ENCODE results near the gene MAP4. TPM values are rescaled to one million over a fixed set of nuclear protein-coding genes. Genes with fewer than 3 reads are reported as not detected.

The MAP4 gene
- total and polyA plus RNA-seq, 8 donors: 31.0 to 146 (median 92.4) TPM

- peak in 1 of 3 donors; percentile 8 for TF ChIP-seq POLR2AphosphoS5 (IDR thresholded peaks at IDR 0.05)
- TF ChIP-seq POLR2A (IDR thresholded peaks at IDR 0.05): no peak
- intact Hi-C loops (cut with DNase I; ENCODE audit: low total_unique reads): no loop called here
- Histone ChIP-seq H3K36me3 (peaks cover 30 to 74% (median 72%) of the 10 kb centered on the region in 4 donors), H3K9me3 (no peaks in the 10 kb centered on the region), H3K27ac (no peak overlapping the region), H3K27me3 (no peaks in the 10 kb centered on the region), H3K4me1 (peaks cover 4 to 54% (median 19%) of the 10 kb centered on the region in 4 donors), H3K4me3 (no peak overlapping the region)
- DNase-seq: peak in 1 of 2 donors; percentile 43
- WGBS, 5 donors: 28 to 45% (median 35%) methylated on average over 1 of the region's 1 CpG
Measured at GRCh38 chr3:47874913-47875312, 141.3 kb downstream of the MAP4 start.

DNA sequence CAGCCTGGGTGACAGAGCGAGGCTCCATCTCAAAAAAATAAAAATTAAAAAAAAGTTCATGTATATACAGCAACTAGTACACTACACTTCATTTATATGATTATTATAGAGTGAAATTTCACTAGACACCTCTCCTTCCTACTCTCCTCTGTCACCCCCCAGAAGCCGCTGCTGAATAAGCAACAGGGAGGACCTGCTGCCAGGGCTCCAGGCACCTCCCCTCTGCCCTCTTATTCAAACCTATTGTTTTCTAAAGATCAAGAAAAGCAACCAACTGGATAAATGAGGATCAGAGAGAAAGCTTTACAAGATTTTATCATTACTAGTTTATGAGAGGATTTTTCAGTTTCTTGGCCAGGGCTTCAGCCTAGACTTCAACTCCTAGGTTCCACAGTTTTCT, 141.8 kb downstream of the MAP4 start:
- TF ChIP-seq POLR2A (IDR thresholded peaks at IDR 0.05): no peak
- no peak for TF ChIP-seq POLR2AphosphoS5 (IDR thresholded peaks at IDR 0.05)
- no peak for TF ChIP-seq CTCF (IDR thresholded peaks at IDR 0.05)
- no peak for TF ChIP-seq EP300 (IDR thresholded peaks at IDR 0.05)
- Histone ChIP-seq H3K27me3 (no peaks in the 10 kb centered on the region), H3K9me3 (no peaks in the 10 kb centered on the region), H3K4me3 (no peak overlapping the region), H3K36me3 (peaks cover 34 to 79% (median 77%) of the 10 kb centered on the region in 4 donors), H3K4me1 (peaks cover 4 to 54% (median 19%) of the 10 kb centered on the region in 4 donors), H3K27ac (no peak overlapping the region)
- WGBS, 5 donors: 80 to 98% (median 89%) methylated on average over 2 of the region's 2 CpGs
- DNase-seq: no peak
- intact Hi-C loops (cut with DNase I; ENCODE audit: low total_unique reads): no loop called here

- Histone ChIP-seq H3K4me1 (peaks cover 4 to 48% (median 19%) of the 10 kb centered on the region in 4 donors), H3K4me3 (no peak overlapping the region), H3K27me3 (no peaks in the 10 kb centered on the region), H3K27ac (peak overlapping the region in 1 of 5 donors; percentile 13), H3K9me3 (no peaks in the 10 kb centered on the region), H3K36me3 (peaks cover 49 to 94% (median 92%) of the 10 kb centered on the region in 4 donors)
- TF ChIP-seq POLR2A (IDR thresholded peaks at IDR 0.05) (no peak), CTCF (IDR thresholded peaks at IDR 0.05) (no peak), POLR2AphosphoS5 (IDR thresholded peaks at IDR 0.05) (no peak), EP300 (IDR thresholded peaks at IDR 0.05) (no peak)
- no peak for DNase-seq
- intact Hi-C loops (cut with DNase I; ENCODE audit: low total_unique reads): no loop called here
- WGBS, 5 donors: 58 to 74% (median 67%) methylated on average over 4 of the region's 4 CpGs
Measured at GRCh38 chr3:47872916-47873315, 143.3 kb downstream of the MAP4 start.

- Histone ChIP-seq H3K9me3 (no peaks in the 10 kb centered on the region), H3K4me3 (no peak overlapping the region), H3K4me1 (peaks cover 4 to 38% (median 16%) of the 10 kb centered on the region in 4 donors), H3K27ac (peak overlapping the region in 3 of 5 donors; percentile 30 to 66 (median 40)), H3K27me3 (no peaks in the 10 kb centered on the region), H3K36me3 (peaks cover 62 to 99% (median 97%) of the 10 kb centered on the region in 4 donors)
- DNase-seq: peak; percentile 52 to 83
- TF ChIP-seq CTCF (IDR thresholded peaks at IDR 0.05) (no peak), POLR2A (IDR thresholded peaks at IDR 0.05) (no peak), POLR2AphosphoS5 (IDR thresholded peaks at IDR 0.05) (peak in 2 of 3 donors; percentile 27 to 73)
- 33 to 66% (median 42%) methylated on average over 2 of the region's 2 CpGs for WGBS, 5 donors
- intact Hi-C loops (cut with DNase I; ENCODE audit: low total_unique reads): no loop called here
Measured at GRCh38 chr3:47871389-47871788, 144.8 kb downstream of the MAP4 start.

DNA sequence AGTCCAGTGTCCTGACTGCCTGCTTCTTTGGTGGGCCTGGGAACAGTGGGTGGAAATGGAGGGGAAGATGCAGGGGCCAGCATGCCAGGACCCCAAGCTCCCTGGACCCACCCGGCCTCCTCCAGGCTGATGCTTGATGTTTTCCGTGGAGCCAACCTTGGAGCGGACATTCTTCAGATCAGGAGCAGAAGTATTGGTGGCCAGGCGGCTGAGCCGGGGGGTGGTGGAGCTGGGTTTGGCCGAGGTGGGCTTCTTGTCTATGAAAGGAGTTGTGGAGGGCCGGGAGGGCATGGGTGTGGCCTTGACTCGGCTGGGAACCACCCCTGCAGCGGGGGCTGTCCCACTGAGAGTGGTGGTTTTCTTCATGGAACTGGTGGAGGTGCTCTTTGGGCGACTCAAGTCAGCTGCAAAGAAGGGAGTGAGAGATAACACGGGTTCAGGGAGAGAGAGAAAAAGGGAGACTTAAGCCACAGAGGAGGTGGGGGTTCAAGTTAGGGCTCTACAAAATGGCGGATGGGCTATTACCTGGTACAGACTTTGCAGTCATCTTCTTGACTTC, 145.4 kb downstream of the MAP4 start:
- 92 to 95% (median 93%) methylated on average over 12 of the region's 12 CpGs for WGBS, 5 donors

More for the DNA sequence above, 145.4 kb downstream of the MAP4 start:
- Histone ChIP-seq H3K4me3 (no peak overlapping the region), H3K27me3 (no peaks in the 10 kb centered on the region), H3K36me3 (peaks cover 66 to 99% (median 98%) of the 10 kb centered on the region in 4 donors), H3K9me3 (no peaks in the 10 kb centered on the region), H3K27ac (no peak overlapping the region), H3K4me1 (peaks cover 4 to 38% (median 16%) of the 10 kb centered on the region in 4 donors)
- intact Hi-C loops (cut with DNase I; ENCODE audit: low total_unique reads): no loop called here
- DNase-seq: no peak
- TF ChIP-seq CTCF (IDR thresholded peaks at IDR 0.05): no peak
- no peak for TF ChIP-seq POLR2A (IDR thresholded peaks at IDR 0.05)
- no peak for TF ChIP-seq EP300 (IDR thresholded peaks at IDR 0.05)
- no peak for TF ChIP-seq POLR2AphosphoS5 (IDR thresholded peaks at IDR 0.05)

Data from stomach (tissue), 9 donors.